K562 (cell line): ENCODE results near the gene TSPOAP1. TPM values are rescaled to one million over a fixed set of nuclear protein-coding genes. Genes with fewer than 3 reads are reported as not detected.
A peak's percentile ranks its signal among the peaks of the same experiment; 100 is the strongest.

Experiments used
- ARID1B ChIP-seq: fragments of 450-650 bp; IDR thresholded peaks from 2 replicates; pipeline ENCODE4 v1.6.1; 2016; ENCODE audit warnings: antibody characterized with exemption, mild to moderate bottlenecking, inconsistent platforms
- BACH1 ChIP-seq: fragments of 200-800 bp; sonication (Bioruptor generic); IDR thresholded peaks from 2 replicates; pipeline ENCODE4 v1.6.1; 2016; ENCODE audit warnings: missing genetic modification characterization, missing compliant biosample characterization
- CEBPB ChIP-seq: fragments of 450-650 bp; IDR thresholded peaks from 2 replicates; pipeline ENCODE4 v1.6.1; 2016; ENCODE audit warnings: missing genetic modification characterization, missing compliant biosample characterization
- ESRRB ChIP-seq: fragments of 250-450 bp; sonication (Bioruptor Pico); IDR thresholded peaks from 2 replicates; pipeline ENCODE4 v1.5.0; 2020; ENCODE audit warnings: mild to moderate bottlenecking, moderate library complexity, borderline replicate concordance
- EWSR1 ChIP-seq: fragments of 450-650 bp; IDR thresholded peaks from 2 replicates; pipeline ENCODE4 v1.6.1; 2018; ENCODE audit warnings: borderline replicate concordance, mild to moderate bottlenecking, low read depth, moderate library complexity; ENCODE audit not compliant: partially characterized antibody
- HNRNPUL1 ChIP-seq: fragments of 200-400 bp; formaldehyde crosslinking; IDR thresholded peaks from 2 replicates; pipeline ENCODE4 v1.6.1; 2017; ENCODE audit warnings: low read length
- KDM1A ChIP-seq, 2 experiments: fragments of 450-650 bp; IDR thresholded peaks; 2 replicates each; pipeline ENCODE4 v1.6.1; 2016; ENCODE audit warnings: mild to moderate bottlenecking in 2 of 2
- MAFK ChIP-seq: IDR thresholded peaks from 2 replicates; pipeline ENCODE4 v1.6.1; 2011; ENCODE audit warnings: low read length, improper control_type of control experiment
- MEF2D ChIP-seq: conservative IDR thresholded peaks from 2 replicates; pipeline ENCODE4 v1.6.1; 2016; ENCODE audit warnings: low read depth, missing genetic modification characterization, missing compliant biosample characterization
- POLR2G ChIP-seq: fragments of 200-400 bp; formaldehyde crosslinking; IDR thresholded peaks from 2 replicates; pipeline ENCODE4 v1.6.1; 2017; ENCODE audit warnings: low read depth, mild to moderate bottlenecking, antibody characterized with exemption, low read length, moderate library complexity
- ZFP36 ChIP-seq: fragments of 150-350 bp; IDR thresholded peaks from 2 replicates; pipeline ENCODE4 v1.6.1; 2018; ENCODE audit warnings: low read length, low read depth; ENCODE audit not compliant: partially characterized antibody
- ZFX ChIP-seq: sonication (generic); formaldehyde crosslinking; IDR thresholded peaks from 2 replicates; pipeline ENCODE4 v1.8.0; 2022; ENCODE audit warnings: mild to moderate bottlenecking, missing genetic modification reagents, moderate library complexity
- ZNF384 ChIP-seq: IDR thresholded peaks from 2 replicates; pipeline ENCODE4 v1.6.1; 2012; ENCODE audit warnings: low read depth, low read length, improper control_type of control experiment
- ZNF584 ChIP-seq: fragments of 200-800 bp; sonication (Bioruptor generic); IDR thresholded peaks from 2 replicates; pipeline ENCODE4 v1.6.1; 2016; ENCODE audit warnings: low read depth, mild to moderate bottlenecking, missing genetic modification characterization, missing compliant biosample characterization
- ZZZ3 ChIP-seq: fragments of 450-650 bp; IDR thresholded peaks from 2 replicates; pipeline ENCODE4 v1.6.1; 2016; ENCODE audit warnings: antibody characterized with exemption, mild to moderate bottlenecking, moderate library complexity
- polyA plus RNA-seq, 8 experiments: library from polyadenylated mRNA; depleted of rRNA in 4 of 8; stranded (reverse) in 5 of 8; unstranded in 3 of 8; fragments of >200 nt; fragmentation: Nextera tagmentation in 2 of 8; fragmentation: Illumina TruSeq in 1 of 8; extraction: Ambion mirVana in 2 of 8; extraction: Trizol in 1 of 8; gene quantifications; 2 replicates each; pipeline versions ENCODE4 v1.2.1 to v1.2.3, GENCODE V29; 2011 to 2014; ENCODE audit warnings: inconsistent platforms in 1 of 8, missing spikeins in 1 of 8
- total RNA-seq, 7 experiments: library from RNA; depleted of rRNA in 6 of 7; stranded (reverse); fragments of >200 nt in 6 of 7; fragmentation: Illumina TruSeq in 2 of 7; extraction: Trizol in 2 of 7; gene quantifications; 2 replicates each; pipeline versions ENCODE4 v1.2.1 to v1.2.3, GENCODE V29; 2011 to 2021; ENCODE audit warnings: low replicate concordance in 1 of 7
- TF ChIP-seq, protein P1 (sequence below): fragments of 450-650 bp; IDR thresholded peaks from 2 replicates; pipeline ENCODE4 v1.6.1; 2018; ENCODE audit not compliant: partially characterized antibody
- TF ChIP-seq, protein P2 (sequence below): IDR thresholded peaks from 3 replicates; pipeline ENCODE4 v1.6.1; 2011; ENCODE audit warnings: borderline replicate concordance, mild to moderate bottlenecking; ENCODE audit not compliant: insufficient read length, insufficient read depth
- TF ChIP-seq, protein P3 (sequence below): sonication (generic); formaldehyde crosslinking; IDR thresholded peaks from 2 replicates; pipeline ENCODE4 v1.8.0; 2022; ENCODE audit warnings: missing genetic modification reagents, mild to moderate bottlenecking, borderline replicate concordance
- TF ChIP-seq, protein P4 (sequence below): fragments of 450-650 bp; IDR thresholded peaks from 2 replicates; pipeline ENCODE4 v1.7.0; 2016; ENCODE audit warnings: borderline replicate concordance
- TF ChIP-seq, protein P5 (sequence below): fragments of 250-450 bp; sonication (Bioruptor Pico); IDR thresholded peaks from 2 replicates; pipeline ENCODE4 v1.5.0; 2021

The TSPOAP1 gene
- total and polyA plus RNA-seq, 9 of the 15 experiments (the other 6 are each of a cell fraction or from before 2014, with no cell fraction given): 0.87 to 3.9 (median 1.8) TPM; not detected in 2

DNA sequence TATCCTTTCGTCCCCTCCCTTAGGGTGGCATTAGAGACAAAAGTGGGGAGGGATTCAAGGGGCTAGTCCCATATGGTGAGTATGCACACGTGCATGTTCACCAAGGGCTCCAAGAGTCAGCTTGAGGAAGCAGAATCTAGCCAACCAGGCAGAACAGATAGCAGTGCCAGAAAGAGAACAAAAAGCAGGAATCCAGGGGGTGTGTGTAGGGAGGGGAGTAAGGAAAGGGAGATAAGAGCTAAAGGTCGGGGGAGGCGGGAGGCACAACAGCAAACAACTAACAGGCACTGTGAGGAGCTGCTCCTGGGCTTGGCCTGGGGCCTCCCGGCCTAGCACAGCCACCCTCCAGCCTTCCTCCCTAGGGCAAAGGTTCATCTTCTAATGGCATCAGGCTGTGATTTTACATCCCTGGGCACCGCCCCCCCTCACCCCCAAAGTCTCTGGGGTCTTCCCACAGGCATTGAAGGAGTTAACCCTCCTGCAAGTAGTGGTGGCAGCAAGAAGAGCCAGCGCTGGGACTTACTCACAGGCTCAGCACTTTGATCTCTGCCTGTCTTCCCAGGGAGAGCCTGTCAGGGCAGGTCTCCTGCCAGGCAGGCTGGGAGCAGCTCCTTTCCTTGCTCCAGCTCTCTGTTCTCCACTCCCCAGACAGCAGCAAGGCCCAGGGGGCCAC, 35.8 kb upstream of the TSPOAP1 start (continued):
- no peak for TF ChIP-seq ZZZ3
- TF ChIP-seq ZNF584 (CRISPR knock-in tag): 0 out of 2 replicates have a peak, but pooled peaks have one; percentile 29
- peak; percentile 86 for TF ChIP-seq ZFX (CRISPR knock-in tag)
- TF ChIP-seq MAFK: 0 out of 2 replicates have a peak, but pooled peaks have one; percentile 2
- TF ChIP-seq, protein P1, sequence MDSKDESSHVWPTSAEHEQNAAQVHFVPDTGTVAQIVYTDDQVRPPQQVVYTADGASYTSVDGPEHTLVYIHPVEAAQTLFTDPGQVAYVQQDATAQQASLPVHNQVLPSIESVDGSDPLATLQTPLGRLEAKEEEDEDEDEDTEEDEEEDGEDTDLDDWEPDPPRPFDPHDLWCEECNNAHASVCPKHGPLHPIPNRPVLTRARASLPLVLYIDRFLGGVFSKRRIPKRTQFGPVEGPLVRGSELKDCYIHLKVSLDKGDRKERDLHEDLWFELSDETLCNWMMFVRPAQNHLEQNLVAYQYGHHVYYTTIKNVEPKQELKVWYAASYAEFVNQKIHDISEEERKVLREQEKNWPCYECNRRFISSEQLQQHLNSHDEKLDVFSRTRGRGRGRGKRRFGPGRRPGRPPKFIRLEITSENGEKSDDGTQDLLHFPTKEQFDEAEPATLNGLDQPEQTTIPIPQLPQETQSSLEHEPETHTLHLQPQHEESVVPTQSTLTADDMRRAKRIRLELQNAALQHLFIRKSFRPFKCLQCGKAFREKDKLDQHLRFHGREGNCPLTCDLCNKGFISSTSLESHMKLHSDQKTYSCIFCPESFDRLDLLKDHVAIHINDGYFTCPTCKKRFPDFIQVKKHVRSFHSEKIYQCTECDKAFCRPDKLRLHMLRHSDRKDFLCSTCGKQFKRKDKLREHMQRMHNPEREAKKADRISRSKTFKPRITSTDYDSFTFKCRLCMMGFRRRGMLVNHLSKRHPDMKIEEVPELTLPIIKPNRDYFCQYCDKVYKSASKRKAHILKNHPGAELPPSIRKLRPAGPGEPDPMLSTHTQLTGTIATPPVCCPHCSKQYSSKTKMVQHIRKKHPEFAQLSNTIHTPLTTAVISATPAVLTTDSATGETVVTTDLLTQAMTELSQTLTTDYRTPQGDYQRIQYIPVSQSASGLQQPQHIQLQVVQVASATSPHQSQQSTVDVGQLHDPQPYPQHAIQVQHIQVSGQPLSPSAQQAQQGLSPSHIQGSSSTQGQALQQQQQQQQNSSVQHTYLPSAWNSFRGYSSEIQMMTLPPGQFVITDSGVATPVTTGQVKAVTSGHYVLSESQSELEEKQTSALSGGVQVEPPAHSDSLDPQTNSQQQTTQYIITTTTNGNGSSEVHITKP: peak; percentile 81
- peak; percentile 96 for TF ChIP-seq ARID1B
- peak; percentile 89 to 91 for TF ChIP-seq KDM1A (IDR thresholded peaks at IDR 0.05)
- TF ChIP-seq ZFP36: no peak
- TF ChIP-seq, protein P2, sequence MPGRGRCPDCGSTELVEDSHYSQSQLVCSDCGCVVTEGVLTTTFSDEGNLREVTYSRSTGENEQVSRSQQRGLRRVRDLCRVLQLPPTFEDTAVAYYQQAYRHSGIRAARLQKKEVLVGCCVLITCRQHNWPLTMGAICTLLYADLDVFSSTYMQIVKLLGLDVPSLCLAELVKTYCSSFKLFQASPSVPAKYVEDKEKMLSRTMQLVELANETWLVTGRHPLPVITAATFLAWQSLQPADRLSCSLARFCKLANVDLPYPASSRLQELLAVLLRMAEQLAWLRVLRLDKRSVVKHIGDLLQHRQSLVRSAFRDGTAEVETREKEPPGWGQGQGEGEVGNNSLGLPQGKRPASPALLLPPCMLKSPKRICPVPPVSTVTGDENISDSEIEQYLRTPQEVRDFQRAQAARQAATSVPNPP: no peak
- TF ChIP-seq, protein P3, sequence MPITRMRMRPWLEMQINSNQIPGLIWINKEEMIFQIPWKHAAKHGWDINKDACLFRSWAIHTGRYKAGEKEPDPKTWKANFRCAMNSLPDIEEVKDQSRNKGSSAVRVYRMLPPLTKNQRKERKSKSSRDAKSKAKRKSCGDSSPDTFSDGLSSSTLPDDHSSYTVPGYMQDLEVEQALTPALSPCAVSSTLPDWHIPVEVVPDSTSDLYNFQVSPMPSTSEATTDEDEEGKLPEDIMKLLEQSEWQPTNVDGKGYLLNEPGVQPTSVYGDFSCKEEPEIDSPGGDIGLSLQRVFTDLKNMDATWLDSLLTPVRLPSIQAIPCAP: no peak
- TF ChIP-seq EWSR1: no peak
- no peak for TF ChIP-seq BACH1 (tag)
- TF ChIP-seq CEBPB: no peak
- TF ChIP-seq, protein P4, sequence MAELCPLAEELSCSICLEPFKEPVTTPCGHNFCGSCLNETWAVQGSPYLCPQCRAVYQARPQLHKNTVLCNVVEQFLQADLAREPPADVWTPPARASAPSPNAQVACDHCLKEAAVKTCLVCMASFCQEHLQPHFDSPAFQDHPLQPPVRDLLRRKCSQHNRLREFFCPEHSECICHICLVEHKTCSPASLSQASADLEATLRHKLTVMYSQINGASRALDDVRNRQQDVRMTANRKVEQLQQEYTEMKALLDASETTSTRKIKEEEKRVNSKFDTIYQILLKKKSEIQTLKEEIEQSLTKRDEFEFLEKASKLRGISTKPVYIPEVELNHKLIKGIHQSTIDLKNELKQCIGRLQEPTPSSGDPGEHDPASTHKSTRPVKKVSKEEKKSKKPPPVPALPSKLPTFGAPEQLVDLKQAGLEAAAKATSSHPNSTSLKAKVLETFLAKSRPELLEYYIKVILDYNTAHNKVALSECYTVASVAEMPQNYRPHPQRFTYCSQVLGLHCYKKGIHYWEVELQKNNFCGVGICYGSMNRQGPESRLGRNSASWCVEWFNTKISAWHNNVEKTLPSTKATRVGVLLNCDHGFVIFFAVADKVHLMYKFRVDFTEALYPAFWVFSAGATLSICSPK: no peak
- no peak for TF ChIP-seq ZNF384
- no peak for TF ChIP-seq MEF2D
- no peak for TF ChIP-seq ESRRB (CRISPR knock-in tag)
- TF ChIP-seq, protein P5, sequence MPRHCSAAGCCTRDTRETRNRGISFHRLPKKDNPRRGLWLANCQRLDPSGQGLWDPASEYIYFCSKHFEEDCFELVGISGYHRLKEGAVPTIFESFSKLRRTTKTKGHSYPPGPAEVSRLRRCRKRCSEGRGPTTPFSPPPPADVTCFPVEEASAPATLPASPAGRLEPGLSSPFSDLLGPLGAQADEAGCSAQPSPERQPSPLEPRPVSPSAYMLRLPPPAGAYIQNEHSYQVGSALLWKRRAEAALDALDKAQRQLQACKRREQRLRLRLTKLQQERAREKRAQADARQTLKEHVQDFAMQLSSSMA (CRISPR knock-in tag): no peak
- 0 out of 2 replicates have a peak, but pooled peaks have one; percentile 32 for TF ChIP-seq POLR2G
- no peak for TF ChIP-seq HNRNPUL1
